ENCODE measurements around the gene TMC1.
"Not testable (repeated sequence)": the region's sequence is repeated elsewhere in the genome, so short reads cannot be mapped to it uniquely, and the experiment has no call there.

Gene TMC1

GRCh38 chr9:72521416-72521815 is at the start of gene TMC1:
Gene TMC1 (plus strand): TSS chr9:72521608. CDS start chr9:72648649, 127,041 bp downstream.
- DNase-seq: not testable (repeated sequence)

GRCh38 chr9:72473474-72474261 is 47.7 kb upstream of the TMC1 start:
- DNase-seq: no peak

GRCh38 chr9:72474676-72475075 is 46.7 kb upstream of the TMC1 start:
- DNase-seq: no peak

GRCh38 chr9:72476100-72476499 is 45.3 kb upstream of the TMC1 start:
- DNase-seq: no peak

- peak; percentile 53 for DNase-seq
These were observed 44.6 kb upstream of the TMC1 start for GRCh38 chr9:72476617-72477437.

- peak; percentile 17 for DNase-seq
These were observed 43.4 kb upstream of the TMC1 start for GRCh38 chr9:72477930-72478518.

- DNase-seq: no peak
These were observed 42.4 kb upstream of the TMC1 start for GRCh38 chr9:72478966-72479365.

GRCh38 chr9:72480261-72480660 is 41.1 kb upstream of the TMC1 start:
- DNase-seq: not testable (repeated sequence)

GRCh38 chr9:72480921-72481320 is 40.5 kb upstream of the TMC1 start:
- no peak for DNase-seq

GRCh38 chr9:72485821-72486593 is 35.4 kb upstream of the TMC1 start:
- DNase-seq: no peak

- no peak for DNase-seq
These were observed 34.8 kb upstream of the TMC1 start for GRCh38 chr9:72486594-72486955.

- not testable (repeated sequence) for DNase-seq
These were observed 33.7 kb upstream of the TMC1 start for GRCh38 chr9:72487665-72488064.

- DNase-seq: no peak
These were observed 31.4 kb upstream of the TMC1 start for GRCh38 chr9:72489986-72490385.

GRCh38 chr9:72491242-72491641 is 30.2 kb upstream of the TMC1 start:
- DNase-seq: no peak

- no peak for DNase-seq
These were observed 27.4 kb upstream of the TMC1 start for GRCh38 chr9:72494051-72494450.

- DNase-seq: no peak
These were observed 23.9 kb upstream of the TMC1 start for GRCh38 chr9:72497447-72498046.

GRCh38 chr9:72506615-72507014 is 14.8 kb upstream of the TMC1 start:
- DNase-seq: no peak

- DNase-seq: no peak
These were observed 12.4 kb upstream of the TMC1 start for GRCh38 chr9:72509053-72509452.

GRCh38 chr9:72509635-72510034 is 11.8 kb upstream of the TMC1 start:
- no peak for DNase-seq

GRCh38 chr9:72521011-72521410 is 397 bp upstream of the TMC1 start:
- DNase-seq: not testable (repeated sequence)

- peak; percentile 52 for DNase-seq
These were observed 3.6 kb downstream of the TMC1 start for GRCh38 chr9:72524820-72525540.
